Pancreas (tissue), 10 donors: ENCODE data around the gene GNG2. TPM values are rescaled to one million over a fixed set of nuclear protein-coding genes. Genes with fewer than 3 reads are reported as not detected.
A peak's percentile ranks its signal among the peaks of the same experiment; 100 is the strongest.

Experiments used
- ATAC-seq, 4 donors: fragments of 200-7000 bp; cut with Tn5 transposase; one replicate each; pipeline versions ENCODE4 v1.8.0 to v1.9.1; 2020; ENCODE audit warnings: mild to moderate bottlenecking in 4 of 4, moderate library complexity in 4 of 4
- DNase-seq, 6 donors: peaks; one replicate each; pipeline ENCODE4 v3.0.0-alpha.2; 2020
- FAIRE-seq: peaks from 2 replicates; lab custom pipeline; 2012; peaks lifted over from hg19 to GRCh38; lab: Jason Lieb, UNC
- H3K27ac ChIP-seq, 4 donors: fragments of 200-600 bp; sonication (generic); 1 replicate in 3 of 4; 2 replicates in 1 of 4; pipeline versions ENCODE4 v1.5.0 to v1.8.0; 2020
- H3K27me3 ChIP-seq, 4 donors: fragments of 200-600 bp; one replicate each; pipeline ENCODE4 v1.8.0; 2021
- H3K36me3 ChIP-seq, 3 donors: fragments of 200-600 bp; sonication (generic) in 1 of 3; one replicate each; pipeline versions ENCODE4 v1.5.0 to v1.8.0; 2020 to 2021
- H3K4me1 ChIP-seq, 3 donors: fragments of 200-600 bp; one replicate each; pipeline ENCODE4 v1.8.0; 2021
- H3K4me3 ChIP-seq, 4 donors: fragments of 200-600 bp; sonication (generic) in 2 of 4; one replicate each; pipeline versions ENCODE4 v1.5.0 to v1.8.0; 2020 to 2021
- H3K9me3 ChIP-seq, 4 donors: fragments of 200-600 bp; one replicate each; pipeline ENCODE4 v1.8.0; 2021
- CTCF ChIP-seq, 4 donors: fragments of 200-600 bp; sonication (generic) in 3 of 4; IDR thresholded peaks; one replicate each; pipeline versions ENCODE4 v1.5.0 to v1.8.0; 2021; ENCODE audit warnings: antibody characterized with exemption in 4 of 4
- WGBS, 2 donors: extraction: QIAGEN DNeasy Blood & Tissue Kit; methylation state at CpG; one replicate each; pipeline ENCODE4 v1.1.7; 2013; 5-methylcytosine and 5-hydroxymethylcytosine counted together
- intact Hi-C, 3 donors: fragments of 100-400 bp; cut with DNase I; formaldehyde crosslinking; loops; one replicate each; pipeline versions ENCODE4 v1.11.1 to v1.14.2; 2022
- polyA plus RNA-seq, 2 donors: library from polyadenylated mRNA; stranded (reverse); fragments of 200-250 nt; gene quantifications; one replicate each; pipeline ENCODE4 v1.2.3, GENCODE V29; 2013
- total RNA-seq, 6 donors: library from RNA; stranded (reverse); fragmentation: NEBNext Ultra II Directional in 4 of 6; extraction: Animal tissue kit (Norgen Biotek cat#: 25700) in 4 of 6; gene quantifications; one replicate each; pipeline versions ENCODE4 v1.2.1 to v1.2.4, GENCODE V29; 2021 to 2023
- donor health status: healthy with polysubstance abuse.
- donor health status: DM: no; HTN: no; CAD: no; lungs with moderate emphysema.
- donor health status: DM: no; HTN: no; CAD: no.
- donor health status: control.
- donor health status: control.
- donor health status: Bipolar disorder and iron deficiency.
- donor health status: DM: yes; HTN: yes; CAD: no.
- donor health status: DM: no; HTN: no; CAD: no.
- donor health status: DM: no; HTN: no; CAD: no.
- donor health status: DM: yes; HTN: yes; CAD: no.

The GNG2 gene
- total and polyA plus RNA-seq, 8 donors = 1.7 to 23.0 (median 7.0) TPM

DNA sequence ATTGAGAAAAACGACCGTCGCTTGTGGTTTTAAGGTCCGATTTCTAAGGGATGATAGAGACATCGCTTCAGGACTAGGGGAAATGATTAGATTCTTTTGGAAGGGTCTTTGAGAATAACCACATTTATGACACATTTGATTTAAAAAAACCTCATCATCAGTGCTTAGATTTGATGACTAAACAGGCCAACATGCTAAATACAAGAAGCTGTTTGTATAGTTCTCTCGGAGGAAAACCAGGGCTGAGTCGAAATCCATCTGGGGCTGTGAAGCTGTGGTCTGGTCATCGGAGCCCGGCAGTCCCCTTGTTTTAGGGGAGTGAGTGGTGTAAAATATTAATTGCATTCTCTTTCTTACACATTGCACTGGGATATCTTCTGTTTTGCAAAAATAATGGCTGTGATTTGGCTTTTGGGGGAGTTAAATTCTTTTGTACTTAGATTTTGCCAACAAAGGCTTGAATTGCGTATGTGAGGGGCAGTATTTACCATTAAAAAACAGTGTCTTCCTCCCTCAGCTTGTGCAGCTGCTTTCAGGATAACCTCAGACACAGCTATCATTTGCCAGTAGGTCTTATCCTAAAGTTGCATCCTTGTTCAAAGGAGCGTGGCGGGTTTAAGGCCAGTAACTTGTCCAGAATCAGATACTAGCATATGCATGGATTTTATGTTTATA lies 550 bp downstream of the GNG2 start:
- Histone ChIP-seq H3K27me3 (no peaks in the 10 kb centered on the region), H3K9me3 (no peaks in the 10 kb centered on the region), H3K4me3 (peak overlapping the region in 2 of 4 donors; percentile 18 to 44), H3K36me3 (no peaks in the 10 kb centered on the region), H3K4me1 (peaks cover 0 to 6% (median 0%) of the 10 kb centered on the region in 3 donors), H3K27ac (peak overlapping the region in 2 of 4 donors; percentile 34 to 40)
- FAIRE-seq = no peak
- no peak for DNase-seq
- peak in 3 of 4 donors; percentile 30 to 45 (median 37) for ATAC-seq
- intact Hi-C loops = no loop called here
- no peak for TF ChIP-seq CTCF (IDR thresholded peaks at IDR 0.05)
- WGBS, 2 donors = 22 to 25% methylated on average over 12 of the region's 12 CpGs

- no peaks in the 10 kb centered on the region for H3K27me3 ChIP-seq
- no peak for TF ChIP-seq CTCF (IDR thresholded peaks at IDR 0.05)
- H3K27ac ChIP-seq = no peak overlapping the region
- ATAC-seq = peak in 1 of 4 donors; percentile 13
- no peak for DNase-seq
- no peaks in the 10 kb centered on the region for H3K36me3 ChIP-seq
- intact Hi-C loops = no loop called here
- 74 to 84% methylated on average over 5 of the region's 5 CpGs for WGBS, 2 donors
- H3K9me3 ChIP-seq = no peaks in the 10 kb centered on the region
- no peak for FAIRE-seq
- H3K4me1 ChIP-seq = peaks cover 0 to 6% (median 0%) of the 10 kb centered on the region in 3 donors
- peak overlapping the region in 1 of 4 donors; percentile 44 for H3K4me3 ChIP-seq
These were observed 1.9 kb downstream of the GNG2 start for GRCh38 chr14:51862176-51862796.

GRCh38 chr14:51862860-51863259 lies 2.4 kb downstream of the GNG2 start:
- WGBS, 2 donors = 85% methylated on average over 1 of the region's 1 CpG
- H3K27me3 ChIP-seq = no peaks in the 10 kb centered on the region
- H3K4me3 ChIP-seq = peak overlapping the region in 1 of 4 donors; percentile 6
- no peak for FAIRE-seq
- peaks cover 0 to 6% (median 0%) of the 10 kb centered on the region in 3 donors for H3K4me1 ChIP-seq
- no peak for TF ChIP-seq CTCF (IDR thresholded peaks at IDR 0.05)
- DNase-seq = no peak
- no peaks in the 10 kb centered on the region for H3K36me3 ChIP-seq
- ATAC-seq = no peak
- H3K27ac ChIP-seq = no peak overlapping the region
- intact Hi-C loops = no loop called here
- no peaks in the 10 kb centered on the region for H3K9me3 ChIP-seq

DNA sequence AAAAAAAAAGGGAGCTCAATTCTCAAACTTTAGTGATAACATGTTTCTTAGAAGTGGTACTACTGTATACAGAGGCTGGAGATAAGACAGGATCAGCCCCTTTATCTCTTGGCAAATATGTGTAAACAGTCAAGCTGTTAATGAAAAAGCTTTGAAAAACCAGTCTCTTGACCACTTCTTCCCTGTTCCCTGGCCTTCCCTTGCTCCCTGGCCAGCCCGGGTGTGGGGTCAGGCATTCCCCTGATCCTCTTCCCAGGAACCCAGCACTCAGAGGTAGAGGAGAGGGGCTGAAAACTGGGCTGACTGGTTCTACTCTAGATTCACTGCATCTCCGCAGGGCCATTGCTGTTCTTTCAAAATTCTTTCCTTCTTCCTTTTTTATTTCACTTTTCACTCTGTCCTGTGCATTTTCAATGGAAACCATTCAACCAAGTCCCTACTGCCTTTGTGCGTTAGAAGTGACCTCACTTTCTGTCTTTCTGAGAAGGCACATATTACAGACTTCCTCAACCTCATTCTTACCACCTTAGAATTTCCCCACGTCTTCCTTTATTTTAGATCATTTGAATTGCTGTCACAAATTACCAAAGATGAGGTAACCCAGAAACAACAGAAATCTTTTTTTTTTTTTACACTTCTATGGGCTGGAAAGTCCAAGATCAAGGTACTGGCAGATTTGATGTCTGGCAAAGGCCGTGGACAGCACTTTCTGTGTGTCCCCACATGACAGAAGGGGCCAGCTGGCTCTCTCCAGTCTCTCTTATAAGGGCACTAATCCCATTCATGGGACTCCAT lies 5.7 kb downstream of the GNG2 start:
- Histone ChIP-seq H3K27ac (no peak overlapping the region), H3K9me3 (no peaks in the 10 kb centered on the region), H3K4me1 (peaks cover 0 to under 1% (median 0%) of the 10 kb centered on the region in 3 donors), H3K36me3 (no peaks in the 10 kb centered on the region), H3K4me3 (no peak overlapping the region), H3K27me3 (no peaks in the 10 kb centered on the region)
- DNase-seq (no peak), ATAC-seq (peak in 1 of 4 donors; percentile 47), FAIRE-seq (no peak)
- no peak for TF ChIP-seq CTCF (IDR thresholded peaks at IDR 0.05)
- intact Hi-C loops = no loop called here
- WGBS, 2 donors = 52 to 56% methylated on average over 5 of the region's 5 CpGs
